ENCODE data around the gene CNTNAP2.

DNA sequence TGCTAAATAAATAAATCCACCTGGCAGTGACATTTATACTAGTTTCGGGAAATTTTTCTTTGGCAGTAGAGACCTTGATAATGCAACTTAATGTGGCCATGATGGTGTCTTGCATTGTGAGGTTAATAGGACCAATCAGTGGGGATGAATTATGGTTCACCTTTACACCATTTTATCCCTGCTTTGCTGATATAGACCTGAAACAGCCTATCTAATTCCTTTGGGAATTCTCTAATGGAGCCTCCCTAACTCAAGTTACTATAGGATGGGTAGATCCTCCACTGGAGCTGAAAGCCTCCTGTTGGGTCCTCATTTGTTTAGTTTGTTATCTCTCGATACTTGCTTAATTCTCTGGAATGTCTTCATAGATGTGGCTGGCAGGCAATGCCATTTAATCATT is 276.7 kb downstream of the CNTNAP2 start:
- TF ChIP-seq SMARCA5 (IDR thresholded peaks at IDR 0.05) (no peak), RBBP5 (IDR thresholded peaks at IDR 0.05; ENCODE audit: borderline replicate concordance, insufficient read depth, low read length, poor library complexity, severe bottlenecking) (no peak), IFI16 (CRISPR knock-in tag; IDR thresholded peaks at IDR 0.05) (no peak)
- TF ChIP-seq, protein P1, sequence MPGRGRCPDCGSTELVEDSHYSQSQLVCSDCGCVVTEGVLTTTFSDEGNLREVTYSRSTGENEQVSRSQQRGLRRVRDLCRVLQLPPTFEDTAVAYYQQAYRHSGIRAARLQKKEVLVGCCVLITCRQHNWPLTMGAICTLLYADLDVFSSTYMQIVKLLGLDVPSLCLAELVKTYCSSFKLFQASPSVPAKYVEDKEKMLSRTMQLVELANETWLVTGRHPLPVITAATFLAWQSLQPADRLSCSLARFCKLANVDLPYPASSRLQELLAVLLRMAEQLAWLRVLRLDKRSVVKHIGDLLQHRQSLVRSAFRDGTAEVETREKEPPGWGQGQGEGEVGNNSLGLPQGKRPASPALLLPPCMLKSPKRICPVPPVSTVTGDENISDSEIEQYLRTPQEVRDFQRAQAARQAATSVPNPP (IDR thresholded peaks at IDR 0.05; ENCODE audit: borderline replicate concordance, insufficient read depth, insufficient read length), result no peak
